ENCODE measurements around the gene NARF.

GRCh38 chr17:82489117-82489516 lies 30.6 kb downstream of the NARF start:
- TF ChIP-seq CTCF (IDR thresholded peaks at IDR 0.05) (no peak), POLR2A (IDR thresholded peaks at IDR 0.05) (no peak)
